Type B pancreatic cell (in vitro differentiated cells): ENCODE data around the gene ZBTB33. TPM values are rescaled to one million over a fixed set of nuclear protein-coding genes. Genes with fewer than 3 reads are reported as not detected.

ENCODE experiments used
- DNase-seq: peaks from one replicate; pipeline ENCODE4 v3.0.0; 2021; ENCODE audit warnings: mixed read lengths; ENCODE audit not compliant: unreplicated experiment; ENCODE audit errors: extremely low spot score
- H3K27ac Mint-ChIP-seq: 2 replicates; pipeline ENCODE4 v1.8.0; 2021; ENCODE audit warnings: mild to moderate bottlenecking, mixed read lengths
- H3K27me3 Mint-ChIP-seq: 2 replicates; pipeline ENCODE4 v1.8.0; 2021; ENCODE audit warnings: mixed read lengths
- H3K36me3 Mint-ChIP-seq: 2 replicates; pipeline ENCODE4 v1.8.0; 2021; ENCODE audit warnings: mixed read lengths
- H3K4me1 Mint-ChIP-seq: one replicate; pipeline ENCODE4 v1.8.0; 2021; ENCODE audit warnings: mixed read lengths; ENCODE audit not compliant: unreplicated experiment
- H3K4me3 Mint-ChIP-seq: 2 replicates; pipeline ENCODE4 v1.8.0; 2021; ENCODE audit warnings: mild to moderate bottlenecking, mixed read lengths
- H3K9me3 Mint-ChIP-seq: 2 replicates; pipeline ENCODE4 v1.8.0; 2021; ENCODE audit warnings: mixed read lengths
- total RNA-seq: library from RNA; stranded (reverse); gene quantifications from 2 replicates; pipeline ENCODE4 v1.2.1, GENCODE V29; 2021; ENCODE audit warnings: low replicate concordance
- TF ChIP-seq, protein P1 (sequence below): fragments of 200-600 bp; sonication (generic); conservative IDR thresholded peaks from 2 replicates; pipeline ENCODE4 v1.5.0; 2021; ENCODE audit warnings: antibody characterized with exemption, mild to moderate bottlenecking

The ZBTB33 gene
- total RNA-seq, 1 donor from 2014 or later, result 25.7 TPM

DNA sequence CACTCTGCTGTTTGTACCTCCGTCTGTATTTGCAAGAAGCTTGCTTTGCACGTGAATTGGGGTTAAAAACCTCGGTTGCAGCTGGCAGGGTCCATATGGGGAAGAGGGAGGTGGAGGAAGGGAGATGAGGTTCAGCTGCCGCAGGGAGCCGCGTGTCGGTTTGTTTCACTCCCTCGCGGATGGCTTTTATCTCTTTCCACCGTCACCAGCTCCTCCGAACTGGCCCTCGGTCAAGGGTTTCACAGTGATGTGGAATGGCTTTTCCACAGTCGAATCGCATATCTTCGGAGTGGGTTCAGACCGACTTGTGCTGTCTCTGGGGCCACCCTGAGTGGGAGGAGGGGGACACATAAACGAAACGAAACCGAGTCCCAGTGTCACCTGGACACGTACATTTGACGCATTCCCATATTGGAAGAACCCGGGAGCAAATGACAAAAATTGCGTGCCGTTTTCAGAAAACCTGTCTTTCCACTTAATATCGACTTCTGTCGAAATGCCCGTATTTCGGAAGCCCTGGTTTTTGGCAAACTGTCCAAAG, 929 bp downstream of the ZBTB33 start:
- Mint-ChIP-seq H3K36me3 (peaks cover 10% of the 10 kb centered on the region), H3K4me1 (peaks cover 5% of the 10 kb centered on the region), H3K9me3 (no peaks in the 10 kb centered on the region), H3K4me3 (peak overlapping the region; percentile 97), H3K27me3 (peaks cover 14% of the 10 kb centered on the region), H3K27ac (peak overlapping the region; percentile 97)
- no peak for DNase-seq
- TF ChIP-seq, protein P1, sequence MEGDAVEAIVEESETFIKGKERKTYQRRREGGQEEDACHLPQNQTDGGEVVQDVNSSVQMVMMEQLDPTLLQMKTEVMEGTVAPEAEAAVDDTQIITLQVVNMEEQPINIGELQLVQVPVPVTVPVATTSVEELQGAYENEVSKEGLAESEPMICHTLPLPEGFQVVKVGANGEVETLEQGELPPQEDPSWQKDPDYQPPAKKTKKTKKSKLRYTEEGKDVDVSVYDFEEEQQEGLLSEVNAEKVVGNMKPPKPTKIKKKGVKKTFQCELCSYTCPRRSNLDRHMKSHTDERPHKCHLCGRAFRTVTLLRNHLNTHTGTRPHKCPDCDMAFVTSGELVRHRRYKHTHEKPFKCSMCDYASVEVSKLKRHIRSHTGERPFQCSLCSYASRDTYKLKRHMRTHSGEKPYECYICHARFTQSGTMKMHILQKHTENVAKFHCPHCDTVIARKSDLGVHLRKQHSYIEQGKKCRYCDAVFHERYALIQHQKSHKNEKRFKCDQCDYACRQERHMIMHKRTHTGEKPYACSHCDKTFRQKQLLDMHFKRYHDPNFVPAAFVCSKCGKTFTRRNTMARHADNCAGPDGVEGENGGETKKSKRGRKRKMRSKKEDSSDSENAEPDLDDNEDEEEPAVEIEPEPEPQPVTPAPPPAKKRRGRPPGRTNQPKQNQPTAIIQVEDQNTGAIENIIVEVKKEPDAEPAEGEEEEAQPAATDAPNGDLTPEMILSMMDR, result no peak

DNA sequence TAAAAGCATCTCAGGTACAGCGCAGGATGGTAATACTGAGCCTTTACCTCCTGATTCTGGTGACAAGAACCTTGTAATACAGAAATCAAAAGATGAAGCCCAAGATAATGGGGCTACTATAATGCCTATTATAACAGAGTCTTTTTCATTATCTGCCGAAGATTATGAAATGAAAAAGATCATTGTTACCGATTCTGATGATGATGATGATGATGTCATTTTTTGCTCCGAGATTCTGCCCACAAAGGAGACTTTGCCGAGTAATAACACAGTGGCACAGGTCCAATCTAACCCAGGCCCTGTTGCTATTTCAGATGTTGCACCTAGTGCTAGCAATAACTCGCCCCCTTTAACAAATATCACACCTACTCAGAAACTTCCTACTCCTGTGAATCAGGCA, 3.2 kb downstream of the ZBTB33 start:
- Mint-ChIP-seq H3K4me3 (peak overlapping the region; percentile 64), H3K4me1 (peaks cover 5% of the 10 kb centered on the region), H3K27ac (no peak overlapping the region), H3K9me3 (no peaks in the 10 kb centered on the region), H3K36me3 (peaks cover 15% of the 10 kb centered on the region), H3K27me3 (peaks cover 3% of the 10 kb centered on the region)
- no peak for DNase-seq
- TF ChIP-seq, protein P1, result no peak

DNA sequence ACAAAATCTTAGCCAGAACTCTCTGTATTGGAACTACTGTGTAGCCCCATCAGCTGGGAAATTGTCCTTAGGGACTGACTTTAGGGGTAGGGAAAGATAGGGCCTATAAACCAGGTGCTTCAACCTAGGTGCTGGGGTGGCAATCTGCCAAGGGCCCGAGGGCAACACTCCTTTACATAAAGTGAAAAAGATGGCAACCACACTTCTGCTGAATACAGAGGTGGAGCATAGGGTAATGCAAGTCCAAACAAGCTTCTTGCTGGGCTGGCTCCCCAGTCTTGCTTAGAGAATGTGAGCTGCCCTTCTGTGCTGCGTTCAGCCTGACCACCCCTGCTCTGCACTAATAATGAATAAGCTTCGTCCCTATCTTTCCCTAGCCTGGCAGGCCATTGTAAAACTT, 9.8 kb downstream of the ZBTB33 start:
- Mint-ChIP-seq H3K4me1 (peaks cover 4% of the 10 kb centered on the region), H3K36me3 (peaks cover 5% of the 10 kb centered on the region), H3K27me3 (no peaks in the 10 kb centered on the region), H3K27ac (no peak overlapping the region), H3K4me3 (no peak overlapping the region), H3K9me3 (no peaks in the 10 kb centered on the region)
- no peak for DNase-seq
- TF ChIP-seq, protein P1, result no peak

- H3K4me1 Mint-ChIP-seq, result peaks cover 4% of the 10 kb centered on the region
- no peaks in the 10 kb centered on the region for H3K9me3 Mint-ChIP-seq
- no peaks in the 10 kb centered on the region for H3K36me3 Mint-ChIP-seq
- H3K27ac Mint-ChIP-seq, result no peak overlapping the region
- TF ChIP-seq, protein P1, result no peak
- DNase-seq, result no peak
- no peaks in the 10 kb centered on the region for H3K27me3 Mint-ChIP-seq
- H3K4me3 Mint-ChIP-seq, result no peak overlapping the region
These were observed 12.5 kb downstream of the ZBTB33 start for GRCh38 chrX:120262859-120263708.

- Mint-ChIP-seq H3K27me3 (no peaks in the 10 kb centered on the region), H3K36me3 (no peaks in the 10 kb centered on the region), H3K4me3 (no peak overlapping the region), H3K27ac (no peak overlapping the region), H3K9me3 (no peaks in the 10 kb centered on the region), H3K4me1 (peaks cover 4% of the 10 kb centered on the region)
- TF ChIP-seq, protein P1, result no peak
- no peak for DNase-seq
These were observed 13.7 kb downstream of the ZBTB33 start for GRCh38 chrX:120264341-120264740.
